CD4-positive, alpha-beta T cell treated with Interleukin-2 at 100 ng/mL for 4 hours (primary cell): ENCODE results near the gene SLCO3A1.
A peak's percentile ranks its signal among the peaks of the same experiment; 100 is the strongest.
"Not testable (repeated sequence)": the region's sequence is repeated elsewhere in the genome, so short reads cannot be mapped to it uniquely, and the experiment has no call there.

Experiments used
- DNase-seq: peaks from one replicate; pipeline ENCODE4 v3.0.0-alpha.2; 2020; ENCODE audit warnings: low spot score

Gene SLCO3A1

DNA sequence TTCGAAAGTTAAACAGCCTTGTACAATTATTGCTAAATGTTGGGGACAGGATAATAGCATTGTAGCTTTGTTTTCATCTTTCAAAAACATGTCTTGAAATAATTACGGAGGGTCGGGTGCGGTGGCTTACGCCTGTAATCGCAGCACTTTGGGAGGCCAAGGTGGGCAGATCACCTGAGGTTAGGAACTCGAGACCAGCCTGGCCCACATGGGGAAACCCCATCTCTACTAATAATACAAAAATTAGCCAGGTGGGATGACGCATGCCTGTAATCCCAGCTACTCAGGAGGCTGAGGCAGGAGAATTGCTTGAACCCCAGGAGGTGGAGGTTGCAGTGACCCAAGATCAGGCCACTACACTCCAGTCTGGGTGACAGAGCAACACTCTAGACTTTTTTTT lies 216.7 kb downstream of the SLCO3A1 start:
- not testable (repeated sequence) for DNase-seq

DNA sequence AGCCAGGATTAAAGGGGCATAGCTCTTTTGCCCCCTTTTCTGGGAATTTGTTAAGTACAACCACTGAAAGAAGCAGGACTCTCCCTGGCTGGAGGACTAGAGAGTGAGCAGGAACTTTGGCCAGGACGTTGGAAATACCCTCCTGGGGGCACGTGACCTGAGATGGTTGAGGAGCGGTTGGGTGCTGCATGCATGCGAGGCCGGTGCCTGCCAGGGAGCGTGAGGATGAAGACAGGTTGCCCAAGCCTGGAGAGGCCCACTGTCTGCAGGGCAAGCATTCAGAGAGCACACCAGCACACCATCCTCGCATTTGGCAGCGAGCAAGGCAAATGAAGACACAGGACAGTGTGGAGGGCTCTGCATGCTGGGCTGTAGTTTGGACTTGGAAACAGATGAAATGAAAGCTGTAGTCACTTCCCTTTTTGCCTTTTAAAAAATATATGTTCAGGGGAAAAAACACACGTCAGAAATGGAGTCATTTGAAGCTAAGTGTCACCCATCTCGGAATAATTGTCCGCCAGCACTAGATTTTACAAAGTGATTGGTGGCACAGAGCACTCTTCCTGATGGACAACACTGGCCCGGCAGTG lies 217.6 kb downstream of the SLCO3A1 start:
- DNase-seq = no peak

DNA sequence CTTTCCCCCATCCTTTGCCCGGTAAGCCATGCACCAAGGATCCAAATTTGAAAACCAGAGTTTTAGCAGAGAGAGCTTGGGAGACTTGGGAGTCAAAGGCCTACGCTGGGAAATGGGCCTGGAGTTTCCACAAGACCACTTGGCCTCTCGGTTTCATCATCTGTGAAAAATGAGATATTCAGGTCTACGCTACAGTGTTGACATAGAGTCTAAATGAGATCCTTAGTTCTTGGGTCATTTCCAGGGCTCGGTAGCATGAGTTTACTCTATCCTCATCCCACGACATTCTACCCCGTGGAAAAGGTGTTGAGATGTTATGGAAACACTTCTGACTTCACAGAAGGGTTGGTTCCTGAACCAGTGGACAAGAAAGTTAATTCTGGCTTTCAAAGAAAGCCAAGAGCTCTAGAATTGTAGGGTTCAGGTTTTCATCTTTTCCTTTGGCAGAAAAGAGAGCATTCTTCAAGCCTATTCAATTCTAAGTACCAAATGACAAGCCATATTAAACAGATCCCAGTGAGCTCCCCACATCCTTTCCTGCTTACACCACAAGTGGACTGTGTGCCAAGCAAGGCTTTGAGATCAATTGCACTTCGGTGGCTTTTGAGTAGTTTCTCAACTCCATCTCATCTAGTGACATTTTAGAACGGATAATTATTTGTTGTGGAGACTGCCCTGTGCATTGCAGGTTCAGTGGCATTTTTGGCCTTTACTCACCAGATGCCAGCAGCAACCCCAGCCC lies 219.7 kb downstream of the SLCO3A1 start:
- no peak for DNase-seq

DNA sequence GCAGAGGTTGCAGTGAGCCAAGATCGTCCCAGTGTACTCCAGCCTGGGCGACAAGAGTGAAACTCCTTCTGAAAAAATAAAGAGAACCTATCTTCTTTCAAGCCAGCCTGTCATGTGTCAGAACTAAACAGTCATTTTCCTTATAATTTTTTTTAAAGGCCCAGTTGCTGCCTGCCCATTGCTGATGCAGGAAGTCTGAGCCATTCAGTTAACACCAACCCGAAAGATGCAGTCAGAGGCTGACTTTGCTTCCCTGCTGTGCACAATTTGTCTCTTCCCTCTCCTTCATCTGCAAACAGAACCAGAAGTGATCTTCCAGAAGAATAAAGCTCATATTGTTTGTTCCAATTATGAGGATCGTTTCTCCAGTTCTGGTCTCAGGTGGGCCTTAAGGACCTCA lies 220.6 kb downstream of the SLCO3A1 start:
- no peak for DNase-seq

- peak; percentile 10 for DNase-seq
Observed at GRCh38 chr15:92074646-92075045, 221.1 kb downstream of the SLCO3A1 start.

DNA sequence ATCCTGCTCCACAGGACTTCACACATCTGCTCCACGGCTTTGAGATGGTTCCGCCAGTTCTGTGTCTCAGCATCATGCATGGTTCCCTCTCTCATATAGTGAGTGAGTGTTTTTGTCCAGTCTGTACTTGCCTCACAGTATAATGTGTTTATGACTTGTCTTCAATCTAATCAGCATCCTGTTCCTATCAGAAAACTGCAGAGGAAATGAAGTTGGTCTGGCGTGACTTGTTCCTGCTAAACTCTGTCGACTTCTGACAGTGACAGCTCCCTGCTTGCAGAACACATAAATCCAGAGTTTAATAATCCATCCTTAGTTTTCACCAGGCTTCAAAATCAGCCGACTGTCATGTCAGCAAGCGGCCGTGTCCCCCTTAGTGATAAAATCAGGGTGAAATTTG lies 222.3 kb downstream of the SLCO3A1 start:
- no peak for DNase-seq

DNA sequence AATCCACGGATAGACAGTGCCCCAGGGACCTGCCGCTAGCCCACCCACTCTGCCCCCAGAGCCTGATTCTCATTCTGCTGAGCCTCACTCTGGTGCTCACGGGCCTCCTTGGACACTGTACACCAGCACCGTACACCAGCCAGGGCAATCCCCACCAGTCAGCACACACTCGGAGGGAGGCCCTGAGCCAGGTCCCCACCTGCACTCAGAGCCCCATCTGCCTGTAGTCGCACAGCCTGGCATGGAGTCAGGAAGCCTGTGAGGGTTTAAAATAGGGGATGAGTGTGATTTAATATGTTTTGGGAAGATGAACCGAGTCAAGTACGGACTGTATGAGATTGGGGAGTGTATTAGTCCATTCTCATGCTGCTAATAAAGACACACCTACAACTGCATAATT lies 223.0 kb downstream of the SLCO3A1 start:
- no peak for DNase-seq

DNA sequence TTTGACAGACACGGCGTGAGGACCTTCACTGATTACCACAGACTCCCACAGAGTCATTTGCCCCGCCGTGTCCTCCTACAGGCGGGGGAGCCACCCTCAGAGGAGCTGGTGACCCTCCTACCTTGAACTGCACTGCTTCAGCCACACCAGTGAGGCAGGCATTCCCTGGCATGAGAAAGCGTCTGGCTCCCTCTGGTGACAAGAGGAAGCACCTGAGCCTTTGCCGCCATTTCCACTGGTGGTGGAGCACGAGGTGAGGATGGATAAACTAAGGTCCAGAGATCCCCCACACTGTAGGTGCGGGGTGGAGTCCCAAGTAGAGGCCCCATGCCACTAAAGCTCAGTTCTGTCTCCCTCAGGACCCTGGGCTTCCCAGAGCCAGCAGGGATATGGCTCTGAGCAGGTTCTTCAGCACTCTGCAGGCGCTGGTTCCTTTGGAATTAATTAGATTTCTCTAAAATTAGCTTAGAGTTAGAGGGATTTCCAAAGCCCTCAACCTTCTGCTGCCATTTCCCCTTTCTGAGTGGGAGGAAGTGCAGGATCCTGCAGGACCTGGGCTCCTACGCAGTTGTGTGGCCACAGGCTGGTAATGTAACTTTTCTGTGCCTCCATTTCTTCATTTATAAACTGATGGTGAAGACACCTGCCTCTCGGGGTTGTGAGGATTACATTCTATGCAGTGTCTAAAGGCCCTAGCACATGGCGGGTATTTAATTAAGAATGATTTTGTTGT lies 224.0 kb downstream of the SLCO3A1 start:
- peak; percentile 68 for DNase-seq

DNA sequence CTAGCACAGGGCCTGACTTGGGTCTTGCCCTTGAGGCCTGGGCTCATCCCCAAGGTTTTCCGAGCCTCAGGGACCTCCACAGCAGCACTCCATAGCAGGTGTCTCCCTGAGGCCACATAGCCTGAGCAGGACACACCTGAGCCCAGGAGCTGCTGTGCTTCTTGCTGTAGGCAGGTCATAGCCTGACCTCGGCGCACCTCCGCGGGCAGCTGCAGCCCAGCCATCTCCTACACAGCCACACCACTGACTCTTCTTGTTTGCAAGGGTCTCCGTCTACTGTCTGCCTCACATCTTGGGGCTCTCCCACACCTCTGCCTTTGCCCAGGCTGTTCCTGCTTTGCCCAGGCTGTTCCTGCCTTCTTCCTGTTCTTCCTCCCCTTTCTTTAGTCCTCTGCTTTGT lies 224.8 kb downstream of the SLCO3A1 start:
- DNase-seq = no peak

- peak; percentile 12 for DNase-seq
Observed at GRCh38 chr15:92079047-92079446, 225.5 kb downstream of the SLCO3A1 start.

DNA sequence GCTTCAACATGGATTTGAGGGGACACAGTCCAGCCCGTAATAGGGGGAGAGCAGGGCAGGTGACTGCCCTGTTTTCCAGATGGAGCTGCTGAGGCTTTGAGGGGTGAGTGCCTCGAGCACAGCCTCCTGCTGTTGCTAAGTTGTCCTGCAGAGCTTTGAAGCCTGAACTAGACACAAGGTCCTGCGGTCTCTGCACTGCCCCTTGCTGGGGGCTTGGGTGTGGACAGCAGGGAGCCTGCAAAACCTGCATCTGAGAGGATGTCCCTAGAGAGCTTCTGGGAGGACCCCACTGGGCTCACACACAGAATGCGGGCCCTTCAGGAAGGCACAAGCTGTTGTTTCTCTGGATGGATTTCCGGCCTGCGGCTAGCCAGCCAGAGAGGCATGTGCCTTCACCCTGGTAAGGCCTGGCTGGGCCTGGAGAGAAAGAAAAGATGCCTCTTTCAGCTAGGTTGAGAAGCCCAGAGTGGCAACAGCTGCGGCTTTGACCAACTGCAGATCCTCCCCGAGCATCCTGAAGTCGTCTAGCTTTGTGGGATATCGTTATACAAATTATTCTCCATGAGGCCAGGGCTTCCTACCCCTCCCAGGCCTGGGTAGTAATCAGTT lies 226.2 kb downstream of the SLCO3A1 start:
- no peak for DNase-seq

GRCh38 chr15:92082006-92082843 lies 228.7 kb downstream of the SLCO3A1 start:
- peak; percentile 52 for DNase-seq

- no peak for DNase-seq
Observed at GRCh38 chr15:92083190-92083589, 229.7 kb downstream of the SLCO3A1 start.

GRCh38 chr15:92087211-92087610 lies 233.7 kb downstream of the SLCO3A1 start:
- no peak for DNase-seq

- no peak for DNase-seq
Observed at GRCh38 chr15:92091155-92091734, 237.7 kb downstream of the SLCO3A1 start.

- DNase-seq = no peak
Observed at GRCh38 chr15:92092289-92093105, 239.0 kb downstream of the SLCO3A1 start.

DNA sequence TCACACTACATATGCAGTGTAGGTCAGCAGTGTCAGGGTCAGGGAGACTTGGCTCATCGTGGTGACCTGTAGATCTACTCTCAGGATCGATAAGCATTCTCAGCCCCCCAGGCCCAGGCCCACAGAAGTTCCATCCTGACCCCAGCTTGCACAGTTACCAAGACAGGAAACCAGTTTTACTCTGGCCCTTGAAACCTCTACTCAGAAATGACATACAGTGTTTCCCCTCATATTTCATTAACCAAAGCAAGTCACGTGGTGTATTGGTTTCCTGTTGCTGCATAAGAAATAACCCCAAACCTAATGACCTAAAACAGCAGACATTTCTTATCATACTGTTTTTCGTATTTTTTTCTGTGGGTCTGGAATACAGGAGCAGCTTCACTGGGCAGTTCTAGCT lies 242.2 kb downstream of the SLCO3A1 start:
- peak; percentile 63 for DNase-seq

GRCh38 chr15:92097474-92098178 lies 244.1 kb downstream of the SLCO3A1 start:
- peak; percentile 64 for DNase-seq

- DNase-seq = no peak
Observed at GRCh38 chr15:92098869-92099268, 245.4 kb downstream of the SLCO3A1 start.

DNA sequence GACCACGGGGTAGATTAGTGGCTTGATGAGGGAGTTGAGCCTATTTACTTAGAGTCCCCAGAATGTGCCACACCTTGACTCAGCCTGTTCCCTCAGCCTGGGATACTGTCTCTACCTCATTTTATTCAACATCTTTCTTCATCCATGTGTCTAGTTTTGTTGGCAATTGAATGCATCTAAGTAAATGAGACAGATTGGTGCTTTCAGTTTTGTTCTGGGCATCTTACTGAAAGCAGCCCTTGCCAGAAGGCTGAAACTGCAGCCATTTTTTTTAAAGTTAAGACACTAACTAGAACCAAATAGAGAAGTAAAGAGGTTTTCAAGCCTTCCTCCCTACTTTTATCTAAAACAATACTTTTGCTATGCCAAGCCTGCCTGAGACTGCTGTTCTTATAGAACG lies 246.8 kb downstream of the SLCO3A1 start:
- DNase-seq = no peak
